Chondrocyte (in vitro differentiated cells): ENCODE results near the gene WDR76. TPM values are rescaled to one million over a fixed set of nuclear protein-coding genes. Genes with fewer than 3 reads are reported as not detected.

Experiments
- DNase-seq: peaks from one replicate; pipeline ENCODE4 v3.0.0; 2021; ENCODE audit warnings: mixed read lengths, low spot score
- H3K27ac Mint-ChIP-seq: one replicate; pipeline ENCODE4 v1.8.0; 2021; ENCODE audit warnings: mild to moderate bottlenecking, moderate library complexity, mixed read lengths; ENCODE audit not compliant: unreplicated experiment
- H3K27me3 Mint-ChIP-seq: 2 replicates; pipeline ENCODE4 v1.8.0; 2021; ENCODE audit warnings: low read depth, mixed read lengths
- H3K36me3 Mint-ChIP-seq: 2 replicates; pipeline ENCODE4 v1.8.0; 2021; ENCODE audit warnings: low read depth, mixed read lengths
- H3K4me1 Mint-ChIP-seq: 2 replicates; pipeline ENCODE4 v1.8.0; 2021; ENCODE audit warnings: low read depth, mild to moderate bottlenecking, mixed read lengths
- H3K4me3 Mint-ChIP-seq: one replicate; pipeline ENCODE4 v1.8.0; 2021; ENCODE audit warnings: mild to moderate bottlenecking, moderate library complexity, mixed read lengths; ENCODE audit not compliant: unreplicated experiment
- H3K9me3 Mint-ChIP-seq: 2 replicates; pipeline ENCODE4 v1.8.0; 2021; ENCODE audit warnings: low read depth, mixed read lengths
- total RNA-seq: library from RNA; stranded (reverse); gene quantifications from 3 replicates; pipeline ENCODE4 v1.2.1, GENCODE V29; 2021
- TF ChIP-seq, protein P1 (sequence below): fragments of 200-600 bp; sonication (generic); IDR thresholded peaks from 2 replicates; pipeline ENCODE4 v1.5.0; 2021; ENCODE audit warnings: antibody characterized with exemption, mild to moderate bottlenecking, moderate library complexity

Gene WDR76
- total RNA-seq, 1 donor from 2014 or later, result 6.1 TPM

DNA sequence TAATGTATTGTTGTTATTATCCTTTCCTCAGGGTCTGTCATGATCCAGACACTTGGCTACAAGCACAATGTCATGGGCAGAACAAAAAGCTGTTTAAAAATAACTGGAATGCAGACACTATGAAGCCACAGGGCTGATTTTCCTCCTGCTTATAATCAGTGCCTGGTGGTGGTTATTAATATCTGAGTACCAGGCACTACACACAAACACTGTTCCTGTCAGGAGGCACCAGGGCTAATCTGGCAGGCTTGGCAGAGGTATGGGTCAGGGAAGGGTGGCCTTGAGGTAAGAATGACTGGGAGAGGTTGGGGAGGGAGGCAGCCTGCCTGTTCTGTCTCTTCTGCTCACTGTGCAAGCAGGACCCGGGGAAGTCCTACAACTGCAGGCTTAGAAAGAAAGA, 67.2 kb downstream of the WDR76 start:
- no peaks in the 10 kb centered on the region for H3K27me3 Mint-ChIP-seq
- H3K36me3 Mint-ChIP-seq, result no peaks in the 10 kb centered on the region
- H3K4me1 Mint-ChIP-seq, result peaks cover 12% of the 10 kb centered on the region
- no peak for DNase-seq
- H3K9me3 Mint-ChIP-seq, result no peaks in the 10 kb centered on the region
- no peak overlapping the region for H3K27ac Mint-ChIP-seq
- TF ChIP-seq, protein P1, sequence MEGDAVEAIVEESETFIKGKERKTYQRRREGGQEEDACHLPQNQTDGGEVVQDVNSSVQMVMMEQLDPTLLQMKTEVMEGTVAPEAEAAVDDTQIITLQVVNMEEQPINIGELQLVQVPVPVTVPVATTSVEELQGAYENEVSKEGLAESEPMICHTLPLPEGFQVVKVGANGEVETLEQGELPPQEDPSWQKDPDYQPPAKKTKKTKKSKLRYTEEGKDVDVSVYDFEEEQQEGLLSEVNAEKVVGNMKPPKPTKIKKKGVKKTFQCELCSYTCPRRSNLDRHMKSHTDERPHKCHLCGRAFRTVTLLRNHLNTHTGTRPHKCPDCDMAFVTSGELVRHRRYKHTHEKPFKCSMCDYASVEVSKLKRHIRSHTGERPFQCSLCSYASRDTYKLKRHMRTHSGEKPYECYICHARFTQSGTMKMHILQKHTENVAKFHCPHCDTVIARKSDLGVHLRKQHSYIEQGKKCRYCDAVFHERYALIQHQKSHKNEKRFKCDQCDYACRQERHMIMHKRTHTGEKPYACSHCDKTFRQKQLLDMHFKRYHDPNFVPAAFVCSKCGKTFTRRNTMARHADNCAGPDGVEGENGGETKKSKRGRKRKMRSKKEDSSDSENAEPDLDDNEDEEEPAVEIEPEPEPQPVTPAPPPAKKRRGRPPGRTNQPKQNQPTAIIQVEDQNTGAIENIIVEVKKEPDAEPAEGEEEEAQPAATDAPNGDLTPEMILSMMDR, result no peak
- no peak overlapping the region for H3K4me3 Mint-ChIP-seq

- Mint-ChIP-seq H3K27ac (no peak overlapping the region), H3K4me1 (peaks cover 12% of the 10 kb centered on the region), H3K4me3 (no peak overlapping the region), H3K36me3 (no peaks in the 10 kb centered on the region), H3K27me3 (no peaks in the 10 kb centered on the region), H3K9me3 (no peaks in the 10 kb centered on the region)
- TF ChIP-seq, protein P1, result no peak
- no peak for DNase-seq
These were observed 68.8 kb downstream of the WDR76 start for GRCh38 chr15:43895586-43895985.

GRCh38 chr15:43896543-43896942, 69.7 kb downstream of the WDR76 start:
- DNase-seq, result no peak
- no peak overlapping the region for H3K27ac Mint-ChIP-seq
- no peak overlapping the region for H3K4me3 Mint-ChIP-seq
- TF ChIP-seq, protein P1, result no peak
- peaks cover 12% of the 10 kb centered on the region for H3K4me1 Mint-ChIP-seq
- H3K27me3 Mint-ChIP-seq, result no peaks in the 10 kb centered on the region
- H3K9me3 Mint-ChIP-seq, result no peaks in the 10 kb centered on the region
- H3K36me3 Mint-ChIP-seq, result no peaks in the 10 kb centered on the region

DNA sequence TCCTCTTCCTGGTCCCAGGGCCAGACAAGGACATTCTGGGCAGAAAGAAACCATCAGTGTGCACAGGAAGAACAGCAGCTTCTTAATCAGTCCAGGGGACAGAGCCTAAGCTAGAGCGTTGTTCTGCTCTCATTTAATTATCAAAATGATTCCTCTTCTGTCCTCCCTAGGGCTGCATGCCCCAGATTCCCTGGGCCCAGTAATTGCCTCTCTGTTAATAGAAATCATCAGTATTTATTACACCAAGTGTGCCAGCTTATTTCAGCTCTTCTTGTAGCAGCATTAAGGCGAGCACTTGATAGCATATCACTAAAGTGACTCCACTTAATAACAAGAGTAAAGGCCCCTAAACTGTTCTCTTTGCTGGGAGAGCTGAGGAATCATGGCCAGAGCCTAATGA, 72.1 kb downstream of the WDR76 start:
- Mint-ChIP-seq H3K9me3 (no peaks in the 10 kb centered on the region), H3K4me1 (peaks cover 7% of the 10 kb centered on the region), H3K36me3 (no peaks in the 10 kb centered on the region), H3K4me3 (no peak overlapping the region), H3K27me3 (no peaks in the 10 kb centered on the region), H3K27ac (no peak overlapping the region)
- no peak for DNase-seq
- TF ChIP-seq, protein P1, result no peak

- Mint-ChIP-seq H3K27ac (no peak overlapping the region), H3K4me1 (peaks cover 3% of the 10 kb centered on the region), H3K36me3 (no peaks in the 10 kb centered on the region), H3K27me3 (no peaks in the 10 kb centered on the region), H3K4me3 (no peak overlapping the region), H3K9me3 (no peaks in the 10 kb centered on the region)
- TF ChIP-seq, protein P1, result no peak
- DNase-seq, result no peak
These were observed 73.1 kb downstream of the WDR76 start for GRCh38 chr15:43899928-43900327.
